OCI-LY1 (cell line): ENCODE measurements around the gene HERPUD1.

Experiments
- CTCF ChIP-seq: fragments of 200-600 bp; sonication (generic), shearing (Covaris generic); IDR thresholded peaks from 2 replicates; pipeline ENCODE4 v1.5.1; 2017; ENCODE audit warnings: mild to moderate bottlenecking, antibody characterized with exemption, low read length, moderate library complexity, mixed read lengths
- EZH2 ChIP-seq: fragments of 200-600 bp; sonication (generic), shearing (Covaris generic); IDR thresholded peaks from 2 replicates; pipeline ENCODE4 v1.8.0; 2017; ENCODE audit warnings: borderline replicate concordance, mixed run types, mild to moderate bottlenecking, antibody characterized with exemption, low read length, moderate library complexity, mixed read lengths

DNA sequence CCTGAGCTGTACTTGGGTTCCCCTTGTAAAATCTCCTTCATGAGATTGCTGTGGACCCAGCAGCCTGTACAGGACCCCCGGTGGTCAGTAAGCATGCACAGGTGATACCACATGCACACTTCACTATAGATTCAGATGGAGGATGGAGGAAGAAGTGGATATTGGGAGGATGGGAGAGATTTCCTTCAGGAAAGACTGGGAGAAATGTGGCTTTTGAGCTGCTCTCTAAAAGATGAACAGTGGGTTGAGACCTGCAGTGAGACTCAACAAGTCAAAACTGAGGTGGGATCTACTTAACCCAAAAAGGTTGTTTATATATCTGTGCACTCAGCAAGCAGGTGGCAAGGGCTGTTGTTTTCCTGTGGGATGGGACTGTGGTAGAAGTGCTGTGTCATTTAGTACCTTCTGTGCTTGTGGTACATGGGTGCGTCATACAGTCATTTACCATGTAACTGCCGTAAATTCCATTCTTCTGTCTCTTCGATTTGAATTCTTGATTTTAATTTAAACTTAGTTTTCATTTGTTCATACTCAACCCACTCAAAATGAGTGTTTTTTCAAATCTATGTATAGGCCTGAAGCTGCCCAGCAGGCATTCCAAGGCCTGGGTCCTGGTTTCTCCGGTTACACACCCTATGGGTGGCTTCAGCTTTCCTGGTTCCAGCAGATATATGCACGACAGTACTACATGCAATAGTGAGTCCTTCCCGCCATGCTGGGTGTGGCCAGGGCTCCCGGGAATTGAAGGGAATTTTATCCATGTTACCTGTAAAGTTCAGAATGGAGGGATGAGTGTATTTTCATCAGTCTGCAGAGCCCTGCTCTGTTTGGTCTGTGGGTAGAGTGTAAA lies 6.9 kb downstream of the HERPUD1 start:
- no peak for TF ChIP-seq CTCF
- no peak for TF ChIP-seq EZH2
